HG03354 (cell line): ENCODE results near the gene ZNF581.

Experiments
- ATAC-seq: cut with Tn5 transposase; IDR thresholded peaks from one replicate; pipeline ENCODE4 v1.9.1; 2021; ENCODE audit warnings: mild to moderate bottlenecking; ENCODE audit not compliant: unreplicated experiment, poor library complexity, severe bottlenecking

The ZNF581 gene

GRCh38 chr19:55646889-55647731 is 3.7 kb downstream of the ZNF581 start:
- ATAC-seq: no peak

- ATAC-seq: peak; percentile 32
These were observed 4.5 kb downstream of the ZNF581 start, which contains the start of gene CCDC106 for GRCh38 chr19:55647732-55648584. Gene CCDC106, plus strand, starts transcription at chr19:55648212. Its CDS starts 835 bp downstream, at chr19:55649047.

- ATAC-seq: no peak
These were observed 5.3 kb downstream of the ZNF581 start for GRCh38 chr19:55648585-55649267.

- no peak for ATAC-seq
These were observed 6.0 kb downstream of the ZNF581 start for GRCh38 chr19:55649268-55650125.

GRCh38 chr19:55650126-55650557 is 6.7 kb downstream of the ZNF581 start:
- no peak for ATAC-seq

GRCh38 chr19:55650602-55651230 is 7.3 kb downstream of the ZNF581 start:
- ATAC-seq: no peak

- no peak for ATAC-seq
These were observed 7.8 kb downstream of the ZNF581 start for GRCh38 chr19:55651236-55651635.

GRCh38 chr19:55652311-55653128 is 9.1 kb downstream of the ZNF581 start:
- no peak for ATAC-seq

GRCh38 chr19:55653651-55654322 is 10.3 kb downstream of the ZNF581 start:
- ATAC-seq: peak; percentile 49

- peak; percentile 66 for ATAC-seq
These were observed 10.9 kb downstream of the ZNF581 start for GRCh38 chr19:55654323-55654867.

GRCh38 chr19:55654868-55655647 is 11.6 kb downstream of the ZNF581 start, which contains the start of gene U2AF2:
Gene U2AF2, plus strand, starts transcription at chr19:55655035. Its CDS starts 70 bp downstream, at chr19:55655105.
- peak; percentile 40 for ATAC-seq

GRCh38 chr19:55655648-55656040 is 12.2 kb downstream of the ZNF581 start:
- no peak for ATAC-seq

GRCh38 chr19:55656552-55656951 is 13.1 kb downstream of the ZNF581 start:
- no peak for ATAC-seq

- no peak for ATAC-seq
These were observed 13.7 kb downstream of the ZNF581 start for GRCh38 chr19:55656988-55657747.

- no peak for ATAC-seq
These were observed 15.5 kb downstream of the ZNF581 start for GRCh38 chr19:55658846-55659459.
